Measurements from ENCODE around the gene CRYBA2.

Gene CRYBA2

DNA sequence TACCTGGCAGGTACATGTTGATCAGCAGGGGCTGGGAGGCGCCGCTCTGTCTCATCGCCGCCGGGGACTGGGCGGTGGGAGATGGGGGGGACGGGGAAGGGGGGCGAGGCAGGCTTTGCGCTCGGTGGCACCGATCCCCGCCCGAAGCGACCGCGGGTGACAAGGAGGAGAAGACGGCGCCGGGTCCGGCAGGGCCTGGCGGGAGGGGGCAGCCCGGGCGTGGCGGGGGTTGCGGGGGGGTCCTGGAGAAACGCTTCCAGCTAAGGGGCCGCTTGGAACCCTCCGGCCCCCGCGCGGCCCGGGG is 8.2 kb downstream of the CRYBA2 start, which contains the start of gene FEV:
Gene FEV (minus strand): TSS at position 164 of the 304 bp plus-strand sequence. CDS start 109 bp downstream, at position 55.
- Histone ChIP-seq H3K27me3 (ENCODE audit: control insufficient read depth, insufficient read depth, low read length) (peaks cover 100% of the 10 kb centered on the region), H3K27ac (ENCODE audit: low read length) (no peak within 1 kb of the TSS), H3K36me3 (ENCODE audit: control insufficient read depth, low read depth, low read length) (no peaks in the 10 kb centered on the region), H3K9ac (ENCODE audit: low read length) (no peak within 1 kb of the TSS), H3K9me3 (ENCODE audit: control insufficient read depth, low read depth, low read length) (no peaks in the 10 kb centered on the region), H3K4me1 (ENCODE audit: control insufficient read depth, low read depth, low read length) (peaks cover 4% of the 10 kb centered on the region), H3K4me3 (ENCODE audit: low read length) (peak within 1 kb of the TSS; percentile 42)

DNA sequence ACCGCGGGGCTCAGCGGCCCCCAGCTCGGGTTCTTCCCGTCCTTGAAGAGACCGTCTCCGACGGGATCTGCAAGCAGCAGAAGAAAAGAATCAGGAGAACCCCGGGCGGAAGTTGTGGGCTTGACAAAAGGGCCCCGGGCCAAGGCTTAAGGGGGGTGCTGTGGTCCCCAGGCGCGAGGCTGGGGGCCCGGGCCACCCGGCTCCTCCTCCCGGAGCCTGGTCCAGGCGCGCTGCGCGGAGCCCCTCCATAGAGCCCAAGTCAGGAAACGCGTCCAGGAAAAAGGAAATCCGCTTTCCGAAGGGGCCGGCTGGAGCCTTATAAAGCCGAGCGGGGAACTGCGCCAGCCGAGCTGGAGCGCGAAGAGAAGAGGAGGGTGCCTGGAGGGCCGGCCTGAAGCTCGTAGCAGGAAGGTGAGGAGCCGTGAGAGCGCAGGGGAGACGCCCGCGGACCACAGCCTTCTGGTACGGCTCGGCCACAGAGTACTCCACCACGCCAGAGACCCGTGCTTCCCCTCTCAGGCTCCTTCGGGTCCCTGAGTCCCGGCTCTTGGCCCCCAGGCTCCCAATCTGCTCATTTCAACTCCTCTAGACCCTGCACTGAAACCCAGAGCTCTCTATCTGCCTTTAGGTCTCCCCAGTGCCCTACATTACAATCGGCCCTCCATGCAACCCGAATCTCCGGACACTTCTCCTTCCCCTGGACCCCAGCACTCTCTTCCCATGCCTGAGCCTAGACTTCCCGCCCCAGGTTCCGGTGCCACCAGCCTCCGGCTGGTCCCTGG is 8.8 kb downstream of the CRYBA2 start:
- Histone ChIP-seq H3K4me1 (ENCODE audit: control insufficient read depth, low read depth, low read length) (peaks cover 4% of the 10 kb centered on the region), H3K36me3 (ENCODE audit: control insufficient read depth, low read depth, low read length) (no peaks in the 10 kb centered on the region), H3K27me3 (ENCODE audit: control insufficient read depth, insufficient read depth, low read length) (peaks cover 100% of the 10 kb centered on the region), H3K27ac (ENCODE audit: low read length) (no peak overlapping the region), H3K9me3 (ENCODE audit: control insufficient read depth, low read depth, low read length) (no peaks in the 10 kb centered on the region), H3K4me3 (ENCODE audit: low read length) (peak overlapping the region; percentile 42), H3K9ac (ENCODE audit: low read length) (no peak overlapping the region)

DNA sequence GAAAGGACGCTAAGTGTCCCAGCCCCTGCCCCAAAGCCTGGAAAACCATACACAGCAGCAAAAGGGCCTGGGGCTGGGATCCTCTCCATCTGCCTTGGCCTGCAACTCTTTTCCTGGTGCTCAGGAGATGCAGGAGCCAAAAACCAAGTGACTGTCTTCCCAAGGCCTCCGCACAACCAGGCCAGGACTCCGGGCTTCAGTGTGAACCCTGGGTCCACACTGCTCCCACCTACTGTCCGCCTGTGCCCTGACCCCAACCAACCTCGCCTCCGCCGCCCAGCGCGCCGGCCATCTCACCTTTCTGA is 9.3 kb downstream of the CRYBA2 start:
- Histone ChIP-seq H3K4me1 (ENCODE audit: control insufficient read depth, low read depth, low read length) (peaks cover 4% of the 10 kb centered on the region), H3K36me3 (ENCODE audit: control insufficient read depth, low read depth, low read length) (no peaks in the 10 kb centered on the region)

DNA sequence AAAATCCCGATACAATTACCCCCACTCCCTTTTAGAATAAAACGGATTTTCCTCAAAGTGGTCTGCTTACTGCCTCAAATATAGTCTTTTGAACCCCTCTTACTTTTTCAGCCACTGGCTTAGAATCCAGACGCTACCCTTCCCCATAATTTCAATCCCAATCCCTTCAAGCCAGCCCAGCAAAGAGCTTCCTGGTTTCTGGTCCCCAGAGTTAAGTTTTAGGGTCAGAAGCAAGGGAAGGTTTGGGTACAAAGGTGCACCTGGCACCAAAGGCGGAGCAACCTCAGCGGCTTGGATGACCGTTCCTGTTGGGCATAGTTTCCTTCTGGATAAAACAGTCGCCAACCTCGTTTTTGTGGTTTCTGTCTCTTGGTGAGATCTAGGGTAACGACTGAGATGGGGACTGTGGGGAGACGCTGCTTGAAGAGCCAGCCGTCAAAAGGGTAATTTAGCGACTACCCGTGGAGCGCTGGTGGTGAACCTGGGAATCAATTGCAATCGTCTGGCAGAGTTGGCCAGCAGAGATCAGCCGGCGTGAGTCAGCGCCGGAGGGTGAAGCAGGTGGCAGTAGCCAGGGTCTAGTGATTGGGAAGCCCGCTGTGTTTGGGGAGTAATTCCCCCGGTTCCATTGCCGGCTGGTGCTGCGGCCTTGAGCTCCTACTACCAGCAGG is 9.8 kb downstream of the CRYBA2 start:
- Histone ChIP-seq H3K27me3 (ENCODE audit: control insufficient read depth, insufficient read depth, low read length) (peaks cover 100% of the 10 kb centered on the region), H3K27ac (ENCODE audit: low read length) (no peak overlapping the region), H3K36me3 (ENCODE audit: control insufficient read depth, low read depth, low read length) (no peaks in the 10 kb centered on the region), H3K4me3 (ENCODE audit: low read length) (no peak overlapping the region), H3K4me1 (ENCODE audit: control insufficient read depth, low read depth, low read length) (peaks cover 4% of the 10 kb centered on the region), H3K9me3 (ENCODE audit: control insufficient read depth, low read depth, low read length) (no peaks in the 10 kb centered on the region), H3K9ac (ENCODE audit: low read length) (no peak overlapping the region)

More for the DNA sequence above, 9.3 kb downstream of the CRYBA2 start:
- no peak overlapping the region for H3K9ac ChIP-seq (ENCODE audit: low read length)
- peaks cover 100% of the 10 kb centered on the region for H3K27me3 ChIP-seq (ENCODE audit: control insufficient read depth, insufficient read depth, low read length)
- H3K9me3 ChIP-seq (ENCODE audit: control insufficient read depth, low read depth, low read length): no peaks in the 10 kb centered on the region
- H3K4me3 ChIP-seq (ENCODE audit: low read length): no peak overlapping the region
- H3K27ac ChIP-seq (ENCODE audit: low read length): no peak overlapping the region

DNA sequence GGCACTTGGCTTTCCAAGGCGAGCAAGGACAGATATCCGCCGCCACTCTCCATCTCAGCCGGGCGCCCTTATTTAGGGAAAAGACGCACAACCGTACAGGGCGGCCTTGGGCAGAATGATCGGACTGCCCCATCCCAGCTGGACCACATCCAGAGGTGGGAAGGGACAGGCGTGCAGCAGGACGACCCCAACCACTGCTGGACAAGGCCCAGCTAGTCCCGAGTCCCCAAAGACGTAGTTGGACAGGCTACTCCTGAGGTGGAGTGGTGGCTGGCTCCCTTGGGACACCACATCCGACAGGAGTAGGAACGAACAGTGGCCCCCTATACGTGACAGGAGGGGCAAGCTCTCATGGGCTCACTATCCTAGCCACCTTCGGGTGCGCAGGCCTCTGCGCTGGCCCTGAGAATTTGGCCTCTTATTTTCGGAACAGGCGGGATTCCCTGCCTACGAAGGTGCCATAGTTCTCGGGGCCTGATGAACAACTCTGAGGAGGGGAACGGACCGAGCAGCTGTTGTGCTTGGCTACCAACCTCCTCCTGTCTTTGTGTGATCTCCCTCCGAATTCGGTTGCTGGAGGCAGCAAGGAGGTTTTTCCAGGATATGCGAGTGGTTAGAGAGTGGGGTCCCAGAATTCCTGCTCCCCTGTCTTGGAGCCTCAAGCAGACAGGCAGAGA is 10.5 kb downstream of the CRYBA2 start:
- peaks cover 100% of the 10 kb centered on the region for H3K27me3 ChIP-seq (ENCODE audit: control insufficient read depth, insufficient read depth, low read length)
- no peaks in the 10 kb centered on the region for H3K36me3 ChIP-seq (ENCODE audit: control insufficient read depth, low read depth, low read length)

DNA sequence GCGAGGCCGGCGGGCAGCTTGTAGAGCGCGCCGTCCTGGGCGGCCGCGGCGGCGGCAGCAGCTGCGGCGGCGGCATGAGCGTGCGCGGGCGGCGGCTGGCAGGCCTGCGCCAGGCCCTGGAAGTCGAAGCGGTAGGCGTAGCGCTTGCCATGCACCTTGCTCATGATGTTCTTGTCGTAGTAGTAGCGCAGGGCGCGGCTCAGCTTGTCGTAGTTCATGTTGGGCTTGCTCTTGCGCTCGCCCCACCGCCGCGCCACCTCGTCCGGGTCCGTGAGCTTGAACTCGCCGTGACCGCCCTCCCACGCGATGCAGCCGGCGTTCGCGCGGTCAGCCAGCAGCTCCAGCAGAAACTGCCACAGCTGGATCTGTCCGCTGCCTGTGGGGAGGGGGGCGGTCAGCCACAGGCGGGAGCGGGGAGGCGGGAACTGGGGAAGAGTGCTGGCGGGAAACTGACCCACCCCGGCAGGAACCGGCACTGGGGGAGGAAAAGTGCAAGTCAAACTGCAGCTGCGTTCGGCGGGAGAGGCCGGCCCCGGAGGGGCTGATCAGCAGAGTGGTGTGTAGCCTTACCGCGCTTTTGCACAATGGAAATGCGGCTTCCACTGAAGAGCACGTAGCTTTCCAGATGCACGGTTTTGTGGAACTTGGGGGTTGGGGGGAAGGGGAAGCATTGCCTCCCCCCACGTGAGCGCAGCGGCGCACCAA is 11.2 kb downstream of the CRYBA2 start:
- no peak overlapping the region for H3K9ac ChIP-seq (ENCODE audit: low read length)
- H3K9me3 ChIP-seq (ENCODE audit: control insufficient read depth, low read depth, low read length): no peaks in the 10 kb centered on the region
- no peak overlapping the region for H3K27ac ChIP-seq (ENCODE audit: low read length)
- peak overlapping the region; percentile 18 for H3K4me3 ChIP-seq (ENCODE audit: low read length)
- no peaks in the 10 kb centered on the region for H3K36me3 ChIP-seq (ENCODE audit: control insufficient read depth, low read depth, low read length)
- peaks cover 4% of the 10 kb centered on the region for H3K4me1 ChIP-seq (ENCODE audit: control insufficient read depth, low read depth, low read length)
- H3K27me3 ChIP-seq (ENCODE audit: control insufficient read depth, insufficient read depth, low read length): peaks cover 100% of the 10 kb centered on the region

More for the DNA sequence above, 10.5 kb downstream of the CRYBA2 start:
- Histone ChIP-seq H3K9me3 (ENCODE audit: control insufficient read depth, low read depth, low read length) (no peaks in the 10 kb centered on the region), H3K9ac (ENCODE audit: low read length) (no peak overlapping the region), H3K4me1 (ENCODE audit: control insufficient read depth, low read depth, low read length) (peaks cover 4% of the 10 kb centered on the region), H3K4me3 (ENCODE audit: low read length) (no peak overlapping the region), H3K27ac (ENCODE audit: low read length) (no peak overlapping the region)

DNA sequence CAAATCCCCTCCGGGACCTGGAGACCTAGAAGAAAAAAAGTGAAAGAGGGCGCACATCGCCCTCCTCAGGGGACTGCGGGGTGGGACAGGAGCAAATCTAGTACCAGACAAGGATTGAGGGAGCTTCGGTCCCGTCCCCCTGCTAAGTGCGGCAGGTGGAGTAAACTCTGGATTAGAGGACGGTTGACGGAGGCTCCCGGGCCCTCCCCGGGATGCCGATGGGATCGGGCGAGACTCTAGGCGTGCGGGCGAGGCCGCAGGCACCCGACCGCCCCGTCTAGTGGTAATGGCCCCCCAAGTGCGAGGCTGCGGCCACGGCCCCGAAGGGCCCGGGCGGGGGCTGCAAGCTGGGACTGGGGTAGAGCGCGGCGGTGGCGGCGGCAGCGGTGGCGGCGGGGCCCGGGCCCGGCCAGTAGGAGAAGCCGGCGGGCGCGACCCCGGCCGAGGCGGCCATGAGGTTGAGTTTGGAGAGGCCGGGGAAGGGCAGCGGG is 11.8 kb downstream of the CRYBA2 start:
- Histone ChIP-seq H3K4me1 (ENCODE audit: control insufficient read depth, low read depth, low read length) (peaks cover 4% of the 10 kb centered on the region), H3K9me3 (ENCODE audit: control insufficient read depth, low read depth, low read length) (no peaks in the 10 kb centered on the region), H3K36me3 (ENCODE audit: control insufficient read depth, low read depth, low read length) (no peaks in the 10 kb centered on the region), H3K4me3 (ENCODE audit: low read length) (no peak overlapping the region), H3K27ac (ENCODE audit: low read length) (no peak overlapping the region), H3K9ac (ENCODE audit: low read length) (no peak overlapping the region), H3K27me3 (ENCODE audit: control insufficient read depth, insufficient read depth, low read length) (peaks cover 100% of the 10 kb centered on the region)

DNA sequence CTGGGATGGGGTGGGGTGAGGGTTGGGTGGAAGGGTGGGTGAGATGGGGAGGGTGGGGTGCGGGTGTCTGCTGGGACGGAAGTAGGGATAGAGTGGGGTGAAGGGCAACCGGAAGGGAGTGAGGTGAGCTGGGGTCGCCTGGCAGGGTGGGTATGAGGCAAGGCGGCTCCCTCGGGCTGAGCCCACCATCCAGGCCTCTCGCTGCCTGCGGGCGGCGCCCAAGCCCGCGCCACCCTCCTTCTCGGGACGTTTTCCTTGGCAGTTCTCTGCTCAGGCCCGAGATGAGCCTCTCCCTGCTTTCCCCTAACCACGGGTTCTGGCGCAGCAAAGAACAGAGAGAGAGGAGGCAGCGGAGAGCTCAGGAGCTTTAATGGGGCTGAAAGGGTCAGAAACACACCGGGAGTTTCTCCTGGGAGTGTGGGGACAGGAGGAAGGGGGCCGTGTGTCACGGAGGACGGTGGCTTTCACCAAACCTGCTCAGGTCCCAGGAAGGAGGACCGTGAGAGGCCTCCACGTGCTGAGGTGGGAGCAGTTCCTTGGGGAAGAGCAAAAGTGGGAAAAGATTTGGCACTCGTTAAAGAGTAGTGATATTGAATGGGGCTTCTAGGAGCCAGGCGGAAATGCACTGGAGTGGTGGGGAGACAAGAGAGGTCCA is 12.4 kb downstream of the CRYBA2 start:
- peaks cover 100% of the 10 kb centered on the region for H3K27me3 ChIP-seq (ENCODE audit: control insufficient read depth, insufficient read depth, low read length)
- no peaks in the 10 kb centered on the region for H3K36me3 ChIP-seq (ENCODE audit: control insufficient read depth, low read depth, low read length)
- no peaks in the 10 kb centered on the region for H3K9me3 ChIP-seq (ENCODE audit: control insufficient read depth, low read depth, low read length)
- no peak overlapping the region for H3K4me3 ChIP-seq (ENCODE audit: low read length)
- H3K4me1 ChIP-seq (ENCODE audit: control insufficient read depth, low read depth, low read length): peaks cover 4% of the 10 kb centered on the region
- H3K9ac ChIP-seq (ENCODE audit: low read length): no peak overlapping the region
- no peak overlapping the region for H3K27ac ChIP-seq (ENCODE audit: low read length)

DNA sequence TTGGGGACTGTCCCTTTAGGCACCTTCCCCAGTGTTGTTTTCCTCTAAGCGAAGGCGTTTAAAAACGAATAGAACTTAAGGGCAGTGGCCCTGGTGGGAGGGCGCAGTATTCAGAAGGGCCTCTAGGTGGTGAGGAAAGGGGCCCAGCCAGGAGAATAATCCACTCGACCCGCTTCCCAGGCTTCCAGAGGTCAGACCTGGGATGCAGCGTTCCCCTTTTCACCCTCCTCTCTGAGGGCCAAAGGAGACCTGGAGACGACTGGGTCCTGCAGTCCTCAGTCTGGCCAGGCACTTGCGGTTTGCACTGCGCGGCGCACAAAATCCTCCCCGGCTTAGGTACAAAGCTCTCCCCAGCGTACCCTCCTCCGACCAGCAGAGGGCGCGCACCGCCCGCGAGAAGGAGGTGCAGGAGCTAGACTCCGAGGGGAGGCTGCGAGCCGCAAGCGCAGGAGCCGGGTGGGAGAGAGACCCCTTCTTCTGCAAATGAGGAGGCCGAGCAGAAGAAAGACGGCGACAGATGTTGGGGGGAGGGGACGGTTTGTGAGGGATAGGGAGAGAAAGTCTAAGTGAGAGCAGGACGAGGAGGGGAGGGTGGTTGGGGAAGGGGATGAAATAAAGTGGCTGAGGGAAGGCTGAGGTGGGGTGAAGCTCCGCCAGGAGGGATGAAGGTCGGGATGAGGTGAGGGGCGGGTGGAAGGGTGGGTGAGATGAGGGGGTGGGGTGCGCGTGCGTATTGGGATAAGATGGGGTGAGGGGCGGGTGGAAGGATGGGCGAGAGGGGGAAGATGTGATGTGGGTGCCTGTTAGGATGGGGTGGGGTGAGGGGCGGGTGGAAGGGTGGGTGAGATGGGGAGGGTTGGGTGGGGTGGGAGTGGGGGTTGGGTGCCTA is 13.1 kb downstream of the CRYBA2 start:
- Histone ChIP-seq H3K9me3 (ENCODE audit: control insufficient read depth, low read depth, low read length) (no peaks in the 10 kb centered on the region), H3K27ac (ENCODE audit: low read length) (no peak overlapping the region), H3K27me3 (ENCODE audit: control insufficient read depth, insufficient read depth, low read length) (peaks cover 100% of the 10 kb centered on the region), H3K4me1 (ENCODE audit: control insufficient read depth, low read depth, low read length) (peaks cover 4% of the 10 kb centered on the region), H3K36me3 (ENCODE audit: control insufficient read depth, low read depth, low read length) (no peaks in the 10 kb centered on the region), H3K9ac (ENCODE audit: low read length) (no peak overlapping the region), H3K4me3 (ENCODE audit: low read length) (peak overlapping the region; percentile 11)

DNA sequence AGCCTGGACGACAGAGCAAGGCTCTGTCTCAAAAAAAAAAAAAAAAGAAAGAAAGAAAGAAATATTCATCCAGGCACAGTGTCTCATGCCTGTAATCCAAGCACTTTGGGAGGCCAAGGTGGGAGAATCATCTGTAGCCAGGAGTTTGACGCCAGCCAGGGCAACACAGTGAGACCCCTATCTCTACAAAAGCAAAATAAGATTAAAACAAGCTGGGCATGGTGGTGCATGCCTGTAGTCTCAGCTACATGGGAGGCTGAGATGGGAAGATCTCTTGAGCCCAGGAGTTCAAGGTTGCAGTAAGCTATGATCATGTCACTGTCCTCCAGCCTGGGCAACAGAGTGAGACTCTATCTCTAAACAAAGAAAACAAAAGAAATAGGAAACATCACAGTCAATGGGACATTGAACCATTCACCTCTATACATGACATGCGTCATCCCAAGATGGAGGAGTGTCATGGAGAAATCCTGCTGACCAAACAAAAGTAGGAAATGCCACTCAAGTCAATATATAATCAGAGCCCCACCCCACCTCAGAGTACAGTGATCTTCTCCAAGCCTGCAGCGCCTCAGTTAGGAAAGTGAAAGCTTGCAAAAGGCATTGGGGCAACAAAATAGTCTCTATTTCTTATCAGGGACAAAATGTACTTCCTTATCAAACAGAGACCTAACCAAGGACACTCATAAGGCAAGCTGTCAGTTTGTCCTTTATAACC is 18.0 kb downstream of the CRYBA2 start:
- H3K9me3 ChIP-seq (ENCODE audit: control insufficient read depth, low read depth, low read length): no peaks in the 10 kb centered on the region
- H3K27me3 ChIP-seq (ENCODE audit: control insufficient read depth, insufficient read depth, low read length): peaks cover 89% of the 10 kb centered on the region
- H3K36me3 ChIP-seq (ENCODE audit: control insufficient read depth, low read depth, low read length): no peaks in the 10 kb centered on the region
- H3K4me3 ChIP-seq (ENCODE audit: low read length): no peak overlapping the region
- no peaks in the 10 kb centered on the region for H3K4me1 ChIP-seq (ENCODE audit: control insufficient read depth, low read depth, low read length)
- no peak overlapping the region for H3K27ac ChIP-seq (ENCODE audit: low read length)
- no peak overlapping the region for H3K9ac ChIP-seq (ENCODE audit: low read length)

All from iPS-18a (cell line).